ENCODE measurements around the gene GUCY1A1.
A peak's percentile ranks its signal among the peaks of the same experiment; 100 is the strongest.
"Not testable (repeated sequence)": the region's sequence is repeated elsewhere in the genome, so short reads cannot be mapped to it uniquely, and the experiment has no call there.

The GUCY1A1 gene

GRCh38 chr4:155666344-155667221, at the start of gene GUCY1A1:
Gene GUCY1A1, plus strand, starts transcription at chr4:155666848. Its CDS starts 30,020 bp downstream, at chr4:155696868.
- peak in 27 of 56 donors; percentile 1 to 64 (median 33) for DNase-seq

DNA sequence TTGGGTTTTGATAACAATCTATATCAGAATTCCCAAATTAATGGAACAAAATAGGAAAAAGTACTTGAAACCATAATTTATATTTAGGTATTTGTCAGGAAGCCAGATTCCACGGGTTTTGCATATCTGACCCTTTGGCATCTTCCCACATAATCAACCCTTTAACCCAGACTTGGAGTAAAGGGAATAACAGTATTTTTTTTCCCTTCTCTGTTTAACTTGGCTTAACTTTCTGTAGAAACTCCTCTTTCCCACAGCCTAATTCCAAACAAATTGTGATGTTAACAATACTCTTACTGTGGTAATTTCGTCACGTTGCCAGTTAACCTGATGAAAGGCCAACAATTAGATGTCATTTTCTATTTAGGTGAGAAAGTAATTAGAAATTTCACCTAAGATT, 49.4 kb upstream of the GUCY1A1 start:
- DNase-seq = no peak

DNA sequence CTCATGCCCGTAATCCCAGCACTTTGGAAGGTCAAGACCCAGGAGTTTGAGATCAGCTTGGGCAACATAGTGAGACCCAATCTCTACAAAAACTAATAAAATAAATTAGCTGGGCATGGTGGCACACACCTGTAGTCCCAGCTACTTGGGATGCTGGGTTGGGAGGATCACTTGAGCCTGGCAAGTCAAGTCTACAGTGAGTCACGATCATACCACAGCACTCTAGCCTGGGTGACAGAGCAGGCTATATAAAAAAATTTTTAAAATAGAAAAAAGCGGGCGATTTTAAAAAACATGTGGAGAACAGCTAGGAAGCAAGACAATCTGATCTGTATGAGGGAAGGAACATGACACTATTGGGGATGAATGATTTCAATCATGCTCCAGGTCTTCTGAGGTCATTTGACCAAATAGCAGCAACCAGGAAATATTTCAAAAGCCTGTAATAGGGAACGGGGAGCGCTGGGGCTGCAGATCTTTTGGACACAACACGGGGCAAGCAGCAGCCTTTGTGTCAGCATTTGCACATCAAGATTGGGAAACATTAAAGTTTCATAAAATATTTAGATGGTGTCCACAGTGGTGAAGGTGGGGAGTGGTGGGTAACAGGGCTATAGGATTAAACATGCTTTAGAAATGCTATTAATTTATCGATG, 48.3 kb upstream of the GUCY1A1 start:
- DNase-seq = no peak

GRCh38 chr4:155620637-155621036, 46.0 kb upstream of the GUCY1A1 start:
- DNase-seq = no peak

GRCh38 chr4:155624478-155624877, 42.2 kb upstream of the GUCY1A1 start:
- DNase-seq = no peak

- DNase-seq = no peak
Measured at GRCh38 chr4:155626561-155626960, 40.1 kb upstream of the GUCY1A1 start.

DNA sequence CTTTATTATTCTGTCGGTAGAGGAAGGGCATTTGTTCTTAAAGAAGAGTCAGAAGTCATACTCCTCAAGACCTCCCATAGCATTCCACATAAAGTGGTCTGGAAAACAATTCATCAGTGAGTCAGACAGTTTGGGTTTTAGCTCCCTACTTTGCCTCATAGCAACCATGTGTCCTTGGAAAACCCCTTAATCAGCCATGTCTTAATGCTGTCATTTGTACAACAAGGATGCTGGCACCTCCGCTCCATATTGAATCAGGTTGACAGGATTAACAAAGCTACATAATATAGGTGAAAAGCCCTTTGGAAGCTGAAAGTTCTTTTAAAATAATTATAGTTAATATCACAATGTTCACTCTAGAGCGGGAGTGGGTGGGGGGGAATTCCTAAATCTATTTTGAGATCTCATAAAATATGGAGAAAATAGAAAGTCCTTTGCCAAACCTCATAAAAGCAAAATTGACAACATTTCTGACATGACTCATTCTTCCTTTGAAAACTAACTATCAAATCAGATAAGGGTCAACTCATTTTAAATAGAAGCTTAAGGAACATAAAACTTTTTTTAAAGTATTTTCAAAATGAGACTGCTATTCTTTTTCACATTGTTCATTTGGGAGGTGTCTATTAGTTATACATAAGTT, 37.3 kb upstream of the GUCY1A1 start:
- DNase-seq = no peak

DNA sequence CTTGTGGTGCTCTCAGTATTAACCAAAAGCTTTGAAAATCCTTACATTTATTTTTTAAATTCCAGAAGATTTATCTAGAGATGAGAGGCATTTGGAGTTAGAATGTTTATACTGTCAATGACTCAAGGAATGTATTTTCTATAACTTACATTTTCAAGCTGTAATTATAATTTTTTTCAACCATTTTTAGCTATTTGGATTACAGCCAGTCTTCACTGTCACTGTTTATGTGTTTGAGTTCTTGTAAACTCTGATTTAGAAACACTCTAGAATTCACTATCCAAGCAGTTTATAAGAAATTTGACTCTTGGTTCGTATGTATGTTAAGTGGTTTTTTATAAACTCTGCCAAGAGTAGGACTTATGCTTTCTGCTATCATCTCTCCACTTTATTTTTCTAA, 36.7 kb upstream of the GUCY1A1 start:
- no peak for DNase-seq

- DNase-seq = no peak
Measured at GRCh38 chr4:155632310-155632840, 34.3 kb upstream of the GUCY1A1 start.

DNA sequence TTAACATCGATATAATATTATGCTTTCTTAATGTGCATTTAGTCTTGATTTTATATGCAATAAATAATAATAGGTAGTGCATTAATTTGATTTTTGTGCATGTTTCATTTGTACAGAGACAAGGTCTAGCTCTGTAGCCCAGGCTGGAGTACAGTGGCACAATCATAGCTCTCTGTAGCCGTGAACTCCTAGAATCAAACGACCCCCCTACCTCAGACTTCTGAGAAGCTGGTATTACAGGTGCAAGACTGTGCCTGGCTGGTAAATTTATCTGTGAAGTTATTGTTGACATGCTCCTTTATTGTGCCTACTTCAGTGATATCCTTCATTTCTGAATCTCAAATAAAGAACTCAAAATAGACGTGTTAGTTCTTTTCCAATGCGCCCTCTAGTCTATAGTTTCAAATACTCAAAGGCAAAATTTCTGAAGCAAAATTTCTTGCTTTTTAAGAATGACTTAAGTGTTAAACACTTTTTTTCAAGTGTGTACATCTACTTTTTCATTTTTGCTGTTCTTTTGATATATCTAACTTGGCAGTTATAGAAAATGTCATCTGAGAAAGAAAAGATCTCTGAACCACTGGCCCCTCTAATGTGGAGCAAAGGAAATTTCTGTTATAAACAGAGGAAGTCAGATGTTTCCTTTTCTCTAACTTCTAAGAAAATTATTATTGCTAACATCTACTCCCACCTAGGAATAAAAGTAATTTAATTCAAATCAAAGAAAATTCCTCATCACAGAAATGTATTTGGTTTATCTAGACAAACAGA, 28.3 kb upstream of the GUCY1A1 start:
- no peak for DNase-seq

DNA sequence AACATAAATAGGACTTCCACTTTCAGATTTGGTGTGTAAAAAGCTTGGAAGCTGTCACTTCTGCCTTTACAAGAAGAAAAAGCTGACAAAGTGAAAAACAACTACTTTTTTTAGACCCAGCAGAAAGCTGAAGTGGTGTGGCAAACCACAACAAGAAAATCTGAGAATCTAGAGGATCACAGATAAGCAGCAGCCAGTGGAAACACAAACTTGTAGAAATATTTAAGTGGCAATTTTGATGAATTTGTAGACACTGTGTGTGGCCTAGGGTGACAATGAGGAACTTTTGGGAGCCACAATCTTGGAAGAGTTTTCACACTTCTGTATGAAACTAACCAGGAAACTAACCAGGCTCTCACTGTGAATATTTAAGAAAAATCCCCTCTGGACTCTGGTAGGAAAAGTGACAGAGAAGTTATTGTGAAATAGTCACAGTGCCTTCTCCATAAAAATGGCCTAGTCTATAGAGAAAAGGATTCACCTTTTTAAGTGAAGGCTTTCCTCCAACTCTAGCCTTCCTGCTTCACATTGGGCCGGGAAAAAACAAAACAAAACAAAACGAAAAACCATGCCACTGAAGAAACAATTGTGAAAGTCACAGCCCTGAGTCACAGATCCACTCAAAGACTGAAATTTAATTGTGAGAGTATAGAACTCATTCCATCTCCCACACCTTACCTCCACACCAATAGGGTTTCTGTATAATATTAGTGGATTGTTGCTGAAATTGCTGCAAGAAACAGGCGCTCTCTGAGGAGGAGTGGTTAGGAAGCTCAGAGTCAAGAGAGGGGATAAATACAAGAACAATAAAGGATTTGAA, 26.7 kb upstream of the GUCY1A1 start:
- no peak for DNase-seq

DNA sequence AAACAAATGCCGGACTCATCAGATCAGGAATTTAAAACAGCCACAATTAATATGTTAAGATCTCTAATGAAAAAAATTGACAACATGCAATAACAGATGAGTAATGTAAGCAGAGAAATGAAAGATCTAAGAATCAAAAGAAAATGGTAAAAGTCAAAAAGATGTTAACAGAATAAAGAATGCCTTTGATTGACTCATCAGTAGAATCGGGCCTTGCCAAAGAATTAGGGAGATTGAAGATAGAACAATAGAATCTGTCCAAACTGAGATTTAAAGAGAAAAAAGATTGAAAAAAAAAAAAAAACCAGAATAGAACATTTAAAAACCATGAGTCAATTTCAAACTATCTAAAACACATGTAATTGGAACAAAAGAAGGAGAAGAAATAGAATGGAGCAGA, 25.9 kb upstream of the GUCY1A1 start:
- DNase-seq = no peak

DNA sequence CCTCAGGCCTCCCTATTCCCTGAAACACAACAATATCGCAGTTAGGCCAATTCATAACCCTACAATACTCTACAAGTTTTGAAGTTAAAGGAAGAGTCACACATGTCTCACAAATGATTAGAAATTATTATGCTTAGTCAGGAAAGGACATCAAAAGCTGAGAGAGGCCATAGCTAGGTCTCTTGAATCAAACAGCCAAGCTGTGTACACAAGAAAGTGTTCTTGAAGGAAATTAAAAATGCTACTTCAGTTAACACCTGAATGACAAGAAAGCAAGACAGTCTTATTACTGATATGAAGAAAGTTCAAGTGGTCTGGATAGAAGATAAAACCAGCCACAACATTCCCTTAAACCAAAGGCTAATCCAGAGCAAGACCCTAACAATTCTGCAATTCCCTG, 23.6 kb upstream of the GUCY1A1 start:
- no peak for DNase-seq

GRCh38 chr4:155646001-155646400, 20.6 kb upstream of the GUCY1A1 start:
- no peak for DNase-seq

DNA sequence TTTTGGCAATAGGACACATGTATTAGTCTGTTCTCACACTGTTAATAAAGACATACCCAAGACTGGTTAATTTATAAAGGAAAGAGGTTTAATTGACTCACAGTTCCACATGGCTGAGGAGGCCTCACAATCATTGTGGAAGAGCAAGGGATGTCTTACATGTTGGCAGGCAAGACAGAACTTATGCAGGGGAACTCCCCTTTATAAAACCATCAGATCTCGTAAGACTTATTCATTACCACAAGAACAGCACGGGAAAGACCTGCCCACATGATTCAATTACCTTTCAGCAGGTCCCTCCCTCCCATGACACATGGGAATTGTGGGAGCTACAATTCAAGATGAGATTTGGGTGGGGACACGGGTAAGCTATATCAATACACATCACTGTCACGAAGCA, 15.9 kb upstream of the GUCY1A1 start:
- DNase-seq = not testable (repeated sequence)

DNA sequence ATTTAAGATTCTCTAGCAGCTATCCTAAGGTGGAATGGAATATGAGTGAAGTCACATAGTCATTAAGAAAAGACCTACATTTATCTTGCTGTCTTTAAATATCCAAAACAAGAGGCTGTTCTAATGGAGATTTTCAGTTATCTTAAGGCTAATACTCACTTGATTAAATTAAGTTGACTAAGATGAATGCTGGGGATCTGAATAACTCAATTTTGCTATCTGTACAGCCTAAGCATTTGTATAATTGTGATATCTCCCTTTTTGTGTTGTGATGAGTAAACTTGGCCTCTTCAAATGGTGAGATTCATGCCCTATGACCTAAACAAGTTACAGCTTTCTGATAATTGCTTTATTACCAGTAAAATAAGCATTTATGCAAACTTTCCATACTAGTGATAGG, 13.6 kb upstream of the GUCY1A1 start:
- DNase-seq = no peak

DNA sequence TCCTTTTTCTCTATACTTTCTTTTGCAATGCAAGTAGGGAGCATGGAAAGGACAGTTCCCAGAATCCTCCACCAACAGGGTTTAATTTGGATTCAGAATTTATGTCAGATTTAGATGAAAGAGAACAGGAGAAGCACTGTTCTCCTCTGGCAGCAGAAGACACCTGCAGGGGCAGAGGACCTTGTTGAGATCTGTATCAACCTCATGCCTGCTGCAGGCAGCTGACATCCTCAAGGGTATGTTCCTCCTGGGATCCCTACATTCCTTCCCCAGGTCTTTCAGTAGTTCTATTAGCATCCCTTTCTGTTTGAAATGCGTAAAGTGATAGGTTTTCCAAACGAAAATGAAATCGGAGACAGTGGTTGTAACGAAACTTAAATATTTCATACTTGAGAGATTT, 10.6 kb upstream of the GUCY1A1 start:
- DNase-seq = no peak

DNA sequence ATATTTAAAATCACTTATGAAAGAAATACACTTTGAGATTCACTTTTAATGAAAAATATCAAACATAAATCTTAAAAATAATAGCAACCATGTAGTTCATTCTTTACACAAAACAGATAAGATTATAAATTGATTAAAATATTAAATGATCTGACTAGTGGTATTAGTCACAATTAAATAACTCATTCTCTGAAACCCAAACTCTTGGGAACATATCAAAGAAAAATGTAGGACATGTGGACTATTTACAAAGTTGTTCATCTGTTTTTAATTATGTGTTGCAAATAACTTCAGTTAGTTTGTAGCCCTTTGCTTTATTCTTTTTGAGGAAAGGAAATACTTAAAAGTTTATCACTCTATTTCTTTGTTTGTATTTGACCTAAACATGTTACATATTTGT, 9.5 kb upstream of the GUCY1A1 start:
- DNase-seq = no peak

- no peak for DNase-seq
Measured at GRCh38 chr4:155657985-155658680, 8.5 kb upstream of the GUCY1A1 start.

DNA sequence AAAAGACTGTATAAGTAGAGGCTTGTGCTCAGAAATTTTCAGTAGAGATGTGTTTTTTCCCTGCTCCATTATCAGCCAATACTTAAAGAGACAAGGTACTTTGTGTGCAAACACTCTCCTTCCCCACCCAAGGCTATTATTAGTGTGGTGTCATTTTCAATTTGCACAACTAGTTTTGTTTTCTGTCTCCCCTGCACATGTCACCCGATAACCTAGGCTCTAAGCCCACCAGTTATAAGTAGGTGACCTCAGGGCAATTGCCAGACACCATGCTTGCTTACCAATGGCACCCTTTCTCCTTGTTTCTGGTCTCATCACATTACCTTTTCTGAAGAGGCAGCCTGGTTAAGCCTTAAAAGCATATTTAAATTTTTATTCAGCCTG, 8.0 kb upstream of the GUCY1A1 start:
- DNase-seq = no peak

All from nucleus accumbens (tissue), 56 donors.